Measurements from ENCODE around the gene DOCK11. TPM values are rescaled to one million over a fixed set of nuclear protein-coding genes. Genes with fewer than 3 reads are reported as not detected.

The DOCK11 gene
- total and polyA plus RNA-seq, 10 of the 15 experiments (the other 5 are each of a cell fraction or from before 2014, with no cell fraction given), result 16.3 to 30.7 (median 19.8) TPM

GRCh38 chrX:118495958-118496762 is 545 bp downstream of the DOCK11 start (continued):
- TF ChIP-seq BHLHE40 (IDR thresholded peaks at IDR 0.05; ENCODE audit: borderline replicate concordance in 1 of 2, low read depth in 2 of 2, low read length in 1 of 2) (0 out of 4 replicates have a peak, but pooled peaks of 1 of the 2 experiments have one; percentile 3), ZBTB4 (CRISPR knock-in tag; IDR thresholded peaks at IDR 0.05) (no peak), CREM (IDR thresholded peaks at IDR 0.05; ENCODE audit: low read depth) (0 out of 2 replicates have a peak, but pooled peaks have one; percentile 13), HCFC1 (IDR thresholded peaks at IDR 0.05; ENCODE audit: low read length) (no peak), ZBED1 (IDR thresholded peaks at IDR 0.05; ENCODE audit: borderline replicate concordance) (no peak), HDAC6 (IDR thresholded peaks at IDR 0.05; ENCODE audit: unreplicated experiment) (no peak), PRDM15 (CRISPR knock-in tag; IDR thresholded peaks at IDR 0.05) (no peak), TCF7 (IDR thresholded peaks at IDR 0.05; ENCODE audit: borderline replicate concordance) (0 out of 2 replicates have a peak, but pooled peaks have one; percentile 13), EGR1 (IDR thresholded peaks at IDR 0.05; ENCODE audit: borderline replicate concordance in 1 of 2, low read depth in 2 of 2, low read length in 2 of 2) (peak in 1 of 2 experiments; percentile 31; a peak in 1 of 3 replicates), TBL1XR1 (IDR thresholded peaks at IDR 0.05; ENCODE audit: low read depth, low read length) (no peak), RUNX3 (IDR thresholded peaks at IDR 0.05; ENCODE audit: low read length) (peak; percentile 15; the same call in 1 of the 2 replicates), MLLT1 (IDR thresholded peaks at IDR 0.05) (peak; percentile 21; the same call in 1 of the 2 replicates), E2F4 (IDR thresholded peaks at IDR 0.05; ENCODE audit: low read depth, low read length) (no peak), RB1 (IDR thresholded peaks at IDR 0.05; ENCODE audit: borderline replicate concordance) (no peak), CREB1 (IDR thresholded peaks at IDR 0.05; ENCODE audit: low read depth) (no peak), TAF1 (IDR thresholded peaks at IDR 0.05; ENCODE audit: borderline replicate concordance, low read depth, low read length) (peak; percentile 45; the same call in 1 of the 2 replicates)
